HUES48 (cell line): ENCODE measurements around the gene POU3F4.

Experiments used
- H3K27ac ChIP-seq: one replicate; pipeline ENCODE4 v1.7.0; 2013; ENCODE audit warnings: low read depth, low read length, inconsistent platforms
- H3K27me3 ChIP-seq: 2 replicates; pipeline ENCODE4 v1.6.1; 2013; ENCODE audit warnings: mild to moderate bottlenecking, low read length; ENCODE audit not compliant: control insufficient read depth, insufficient read depth
- H3K36me3 ChIP-seq: 2 replicates; pipeline ENCODE4 v1.6.1; 2013; ENCODE audit warnings: low read length; ENCODE audit not compliant: control insufficient read depth, insufficient read depth
- H3K4me1 ChIP-seq: 2 replicates; pipeline ENCODE4 v1.6.1; 2013; ENCODE audit warnings: mild to moderate bottlenecking, low read length; ENCODE audit not compliant: control insufficient read depth, insufficient read depth
- H3K4me3 ChIP-seq: 2 replicates; pipeline ENCODE4 v1.5.1; 2013; ENCODE audit warnings: mild to moderate bottlenecking, low read depth, low read length
- H3K9ac ChIP-seq: 2 replicates; pipeline ENCODE4 v1.6.1; 2013; ENCODE audit warnings: mild to moderate bottlenecking, low read depth, low read length, moderate library complexity
- H3K9me3 ChIP-seq: 2 replicates; pipeline ENCODE4 v1.6.1; 2013; ENCODE audit warnings: low read length; ENCODE audit not compliant: control insufficient read depth, insufficient read depth

Gene POU3F4

GRCh38 chrX:83512111-83512510 lies 4.0 kb downstream of the POU3F4 start:
- Histone ChIP-seq H3K27me3 (peaks cover 32% of the 10 kb centered on the region), H3K36me3 (no peaks in the 10 kb centered on the region), H3K4me3 (no peak overlapping the region), H3K27ac (no peak overlapping the region), H3K9ac (no peak overlapping the region), H3K4me1 (peaks cover 59% of the 10 kb centered on the region), H3K9me3 (no peaks in the 10 kb centered on the region)

GRCh38 chrX:83516597-83516996 lies 8.5 kb downstream of the POU3F4 start:
- Histone ChIP-seq H3K27ac (no peak overlapping the region), H3K9ac (no peak overlapping the region), H3K4me1 (peaks cover 59% of the 10 kb centered on the region), H3K27me3 (no peaks in the 10 kb centered on the region), H3K4me3 (no peak overlapping the region), H3K9me3 (peaks cover 9% of the 10 kb centered on the region; the same call in 1 of the 2 replicates), H3K36me3 (no peaks in the 10 kb centered on the region)

- no peak overlapping the region for H3K27ac ChIP-seq
- no peak overlapping the region for H3K4me3 ChIP-seq
- no peaks in the 10 kb centered on the region for H3K36me3 ChIP-seq
- no peaks in the 10 kb centered on the region for H3K27me3 ChIP-seq
- H3K4me1 ChIP-seq, result peaks cover 23% of the 10 kb centered on the region
- no peak overlapping the region for H3K9ac ChIP-seq
- H3K9me3 ChIP-seq, result peaks cover 17% of the 10 kb centered on the region; the same call in 1 of the 2 replicates
Measured at GRCh38 chrX:83521905-83522304, 13.8 kb downstream of the POU3F4 start.

- Histone ChIP-seq H3K9ac (no peak overlapping the region), H3K4me1 (peaks cover 8% of the 10 kb centered on the region; the same call in 1 of the 2 replicates), H3K27me3 (no peaks in the 10 kb centered on the region), H3K36me3 (no peaks in the 10 kb centered on the region), H3K9me3 (peaks cover 18% of the 10 kb centered on the region; the same call in 1 of the 2 replicates), H3K27ac (no peak overlapping the region), H3K4me3 (no peak overlapping the region)
Measured at GRCh38 chrX:83529950-83530349, 21.9 kb downstream of the POU3F4 start.

GRCh38 chrX:83535417-83536196 lies 27.5 kb downstream of the POU3F4 start:
- H3K9me3 ChIP-seq, result peaks cover 21% of the 10 kb centered on the region
- H3K27me3 ChIP-seq, result no peaks in the 10 kb centered on the region
- no peaks in the 10 kb centered on the region for H3K36me3 ChIP-seq
- H3K4me1 ChIP-seq, result no peaks in the 10 kb centered on the region
- H3K9ac ChIP-seq, result no peak overlapping the region
- no peak overlapping the region for H3K4me3 ChIP-seq
- H3K27ac ChIP-seq, result no peak overlapping the region
